ENCODE measurements around the gene R3HDM2. TPM values are rescaled to one million over a fixed set of nuclear protein-coding genes. Genes with fewer than 3 reads are reported as not detected.

The R3HDM2 gene
- total RNA-seq, 4 donors from 2014 or later, result 31.0 to 51.9 (median 41.6) TPM

- H3K27me3 ChIP-seq, result peaks cover 0 to 20% of the 10 kb centered on the region in 2 donors
- TF ChIP-seq, protein P1, sequence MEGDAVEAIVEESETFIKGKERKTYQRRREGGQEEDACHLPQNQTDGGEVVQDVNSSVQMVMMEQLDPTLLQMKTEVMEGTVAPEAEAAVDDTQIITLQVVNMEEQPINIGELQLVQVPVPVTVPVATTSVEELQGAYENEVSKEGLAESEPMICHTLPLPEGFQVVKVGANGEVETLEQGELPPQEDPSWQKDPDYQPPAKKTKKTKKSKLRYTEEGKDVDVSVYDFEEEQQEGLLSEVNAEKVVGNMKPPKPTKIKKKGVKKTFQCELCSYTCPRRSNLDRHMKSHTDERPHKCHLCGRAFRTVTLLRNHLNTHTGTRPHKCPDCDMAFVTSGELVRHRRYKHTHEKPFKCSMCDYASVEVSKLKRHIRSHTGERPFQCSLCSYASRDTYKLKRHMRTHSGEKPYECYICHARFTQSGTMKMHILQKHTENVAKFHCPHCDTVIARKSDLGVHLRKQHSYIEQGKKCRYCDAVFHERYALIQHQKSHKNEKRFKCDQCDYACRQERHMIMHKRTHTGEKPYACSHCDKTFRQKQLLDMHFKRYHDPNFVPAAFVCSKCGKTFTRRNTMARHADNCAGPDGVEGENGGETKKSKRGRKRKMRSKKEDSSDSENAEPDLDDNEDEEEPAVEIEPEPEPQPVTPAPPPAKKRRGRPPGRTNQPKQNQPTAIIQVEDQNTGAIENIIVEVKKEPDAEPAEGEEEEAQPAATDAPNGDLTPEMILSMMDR (IDR thresholded peaks at IDR 0.05), result no peak
- no peak for TF ChIP-seq POLR2A (IDR thresholded peaks at IDR 0.05)
- no peak for TF ChIP-seq EP300 (IDR thresholded peaks at IDR 0.05)
- no peaks in the 10 kb centered on the region for H3K9me3 ChIP-seq
- H3K4me3 ChIP-seq, result no peak overlapping the region
- peaks cover 0 to 40% (median 14%) of the 10 kb centered on the region in 3 donors for H3K36me3 ChIP-seq
- no peak overlapping the region for H3K27ac ChIP-seq
- H3K4me1 ChIP-seq, result peaks cover 4 to 55% (median 22%) of the 10 kb centered on the region in 4 donors
- DNase-seq (ENCODE audit: low spot score in 2 of 2), result no peak
- 80 to 84% methylated on average over 18 to 19 of the region's 19 CpGs for WGBS, 2 donors
Observed at GRCh38 chr12:57232156-57232756, 198.6 kb downstream of the R3HDM2 start.

GRCh38 chr12:57231276-57232021, 199.4 kb downstream of the R3HDM2 start:
- Histone ChIP-seq H3K4me3 (no peak overlapping the region), H3K4me1 (peaks cover 4 to 55% (median 26%) of the 10 kb centered on the region in 4 donors), H3K27me3 (peaks cover 0 to 20% of the 10 kb centered on the region in 2 donors), H3K27ac (no peak overlapping the region), H3K36me3 (peaks cover 0 to 40% (median 14%) of the 10 kb centered on the region in 3 donors), H3K9me3 (no peaks in the 10 kb centered on the region)
- 84 to 95% methylated on average over 10 to 13 of the region's 13 CpGs for WGBS, 2 donors
- TF ChIP-seq POLR2A (IDR thresholded peaks at IDR 0.05), result no peak
- DNase-seq (ENCODE audit: low spot score in 2 of 2), result no peak

- Histone ChIP-seq H3K27ac (peak overlapping the region; percentile 15 to 93 (median 78)), H3K9me3 (no peaks in the 10 kb centered on the region), H3K4me3 (peak overlapping the region; percentile 44 to 77 (median 64)), H3K27me3 (peaks cover 0 to 25% of the 10 kb centered on the region in 2 donors), H3K36me3 (peaks cover 0 to 40% (median 14%) of the 10 kb centered on the region in 3 donors), H3K4me1 (peaks cover 4 to 55% (median 25%) of the 10 kb centered on the region in 4 donors)
- TF ChIP-seq EP300 (IDR thresholded peaks at IDR 0.05) (no peak), POLR2A (IDR thresholded peaks at IDR 0.05) (no peak)
- TF ChIP-seq, protein P1 (IDR thresholded peaks at IDR 0.05), result no peak
- DNase-seq (ENCODE audit: low spot score in 2 of 2), result no peak
- WGBS, 2 donors, result 37 to 46% methylated on average over 10 of the region's 10 CpGs
Observed at GRCh38 chr12:57230381-57231155, 200.3 kb downstream of the R3HDM2 start.

DNA sequence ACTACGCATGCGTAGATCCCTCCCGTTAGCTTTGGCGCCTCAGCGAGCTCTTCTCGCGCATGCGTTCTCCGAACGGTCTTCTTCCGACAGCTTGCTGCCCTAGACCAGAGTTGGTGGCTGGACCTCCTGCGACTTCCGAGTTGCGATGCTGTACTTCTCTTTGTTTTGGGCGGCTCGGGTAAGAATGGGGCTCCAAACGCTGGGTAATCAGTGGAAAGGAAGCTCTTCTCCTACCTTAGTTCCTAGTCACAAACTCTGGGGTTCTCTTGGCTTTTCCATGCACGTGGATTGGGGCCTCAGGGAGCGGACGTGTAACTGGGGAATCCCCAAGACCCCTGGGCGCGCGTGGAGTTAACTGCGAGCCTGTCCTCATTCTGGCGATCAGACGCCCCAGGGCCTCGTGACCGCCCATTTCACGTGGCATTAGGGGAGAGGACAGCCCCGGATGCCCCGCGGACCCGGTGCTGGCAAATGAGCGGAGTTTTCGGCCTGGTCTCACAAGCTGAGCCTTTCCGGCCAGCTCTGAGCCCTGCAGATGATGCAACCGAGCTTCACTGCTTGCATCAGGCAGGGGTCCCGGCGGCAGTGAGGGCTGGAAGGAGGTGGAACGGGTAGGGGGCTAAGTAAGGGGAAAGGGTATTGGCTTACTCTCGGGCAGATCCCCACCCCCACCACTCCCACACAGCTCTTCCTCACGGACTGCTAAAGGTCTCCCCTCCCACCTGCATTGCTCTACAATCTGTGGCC, 201.0 kb downstream of the R3HDM2 start, which contains the start of gene SHMT2:
Gene SHMT2, plus strand, starts transcription at position 78 of the 747 bp plus-strand sequence. Its CDS starts 68 bp downstream, at position 146.
- Histone ChIP-seq H3K4me3 (peak within 1 kb of the TSS; percentile 44 to 77 (median 64)), H3K4me1 (peaks cover 4 to 55% (median 25%) of the 10 kb centered on the region in 4 donors), H3K9me3 (no peaks in the 10 kb centered on the region), H3K36me3 (peaks cover 0 to 39% (median 14%) of the 10 kb centered on the region in 3 donors), H3K27ac (peak within 1 kb of the TSS; percentile 15 to 93 (median 78)), H3K27me3 (peaks cover 0 to 33% of the 10 kb centered on the region in 2 donors)
- DNase-seq (ENCODE audit: low spot score in 2 of 2), result peak; percentile 77 to 79
- WGBS, 2 donors, result 0 to 2% methylated on average over 42 of the region's 42 CpGs
- TF ChIP-seq, protein P1 (IDR thresholded peaks at IDR 0.05), result no peak
- TF ChIP-seq POLR2A (IDR thresholded peaks at IDR 0.05) (peak in 1 of 2 donors; percentile 62), EP300 (IDR thresholded peaks at IDR 0.05) (peak in 1 of 2 donors; percentile 58)
